Subcutaneous adipose tissue (tissue), 4 donors: ENCODE results near the gene S1PR5. TPM values are rescaled to one million over a fixed set of nuclear protein-coding genes. Genes with fewer than 3 reads are reported as not detected.

Experiments
- total RNA-seq, 4 donors: library from RNA; depleted of rRNA; stranded (reverse); fragments of >200 nt; gene quantifications; one replicate each; pipeline ENCODE4 v1.1.0, GENCODE V29; 2016
- TF ChIP-seq, protein P1 (sequence below): fragments of 450-650 bp; IDR thresholded peaks from one replicate; pipeline ENCODE4 v1.5.1; 2016; ENCODE audit warnings: low read depth, mild to moderate bottlenecking, control low read depth, antibody characterized with exemption, moderate library complexity

The S1PR5 gene
- total RNA-seq, 4 donors from 2014 or later, result 0.17 to 0.65 TPM; not detected in 2

DNA sequence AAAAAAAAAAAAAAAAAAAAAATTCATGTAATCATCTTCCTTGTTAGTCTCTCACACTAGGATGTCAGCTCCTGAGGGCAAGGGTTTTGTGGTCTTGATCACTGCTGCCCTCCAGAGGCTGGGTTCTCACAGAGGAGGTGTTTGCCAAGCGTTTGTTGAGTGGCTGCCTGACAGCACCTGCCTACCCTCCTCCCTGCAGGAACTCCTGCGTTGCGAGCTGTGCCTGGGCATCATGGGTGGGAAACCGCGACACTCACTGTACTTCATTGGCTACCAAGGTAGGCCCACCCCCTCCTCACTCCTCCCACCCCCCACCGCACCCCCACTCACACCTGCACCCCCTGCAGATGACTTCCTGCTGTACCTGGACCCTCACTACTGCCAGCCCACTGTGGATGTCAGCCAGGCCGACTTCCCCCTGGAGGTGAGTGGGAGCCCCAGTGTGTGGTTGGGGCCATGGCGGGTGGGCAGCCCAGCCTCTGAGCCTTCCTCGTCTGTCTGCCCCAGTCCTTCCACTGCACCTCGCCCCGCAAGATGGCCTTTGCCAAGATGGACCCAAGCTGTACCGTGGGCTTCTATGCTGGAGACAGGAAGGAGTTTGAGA lies 34.6 kb upstream of the S1PR5 start:
- TF ChIP-seq, protein P1, sequence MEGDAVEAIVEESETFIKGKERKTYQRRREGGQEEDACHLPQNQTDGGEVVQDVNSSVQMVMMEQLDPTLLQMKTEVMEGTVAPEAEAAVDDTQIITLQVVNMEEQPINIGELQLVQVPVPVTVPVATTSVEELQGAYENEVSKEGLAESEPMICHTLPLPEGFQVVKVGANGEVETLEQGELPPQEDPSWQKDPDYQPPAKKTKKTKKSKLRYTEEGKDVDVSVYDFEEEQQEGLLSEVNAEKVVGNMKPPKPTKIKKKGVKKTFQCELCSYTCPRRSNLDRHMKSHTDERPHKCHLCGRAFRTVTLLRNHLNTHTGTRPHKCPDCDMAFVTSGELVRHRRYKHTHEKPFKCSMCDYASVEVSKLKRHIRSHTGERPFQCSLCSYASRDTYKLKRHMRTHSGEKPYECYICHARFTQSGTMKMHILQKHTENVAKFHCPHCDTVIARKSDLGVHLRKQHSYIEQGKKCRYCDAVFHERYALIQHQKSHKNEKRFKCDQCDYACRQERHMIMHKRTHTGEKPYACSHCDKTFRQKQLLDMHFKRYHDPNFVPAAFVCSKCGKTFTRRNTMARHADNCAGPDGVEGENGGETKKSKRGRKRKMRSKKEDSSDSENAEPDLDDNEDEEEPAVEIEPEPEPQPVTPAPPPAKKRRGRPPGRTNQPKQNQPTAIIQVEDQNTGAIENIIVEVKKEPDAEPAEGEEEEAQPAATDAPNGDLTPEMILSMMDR, result no peak

DNA sequence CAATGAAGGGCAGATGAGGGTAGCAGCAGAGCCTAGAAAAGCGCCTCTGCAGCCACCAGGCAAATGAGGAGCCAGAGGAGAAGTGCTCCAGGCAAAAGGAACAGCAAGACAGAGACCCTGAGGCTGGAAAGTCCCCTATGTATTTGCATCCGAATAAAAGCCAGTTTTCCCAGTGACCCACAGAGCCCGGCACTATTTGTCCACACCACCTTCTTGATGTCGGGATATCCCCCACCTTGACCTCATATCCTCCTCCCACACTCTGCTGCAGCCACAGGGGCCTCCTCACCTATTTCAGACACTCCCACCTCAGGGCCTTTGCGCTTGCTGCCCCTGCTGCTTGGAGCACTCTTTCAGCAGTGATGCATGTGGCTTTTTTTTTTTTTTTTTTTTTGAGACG lies 33.1 kb upstream of the S1PR5 start:
- TF ChIP-seq, protein P1, result no peak

DNA sequence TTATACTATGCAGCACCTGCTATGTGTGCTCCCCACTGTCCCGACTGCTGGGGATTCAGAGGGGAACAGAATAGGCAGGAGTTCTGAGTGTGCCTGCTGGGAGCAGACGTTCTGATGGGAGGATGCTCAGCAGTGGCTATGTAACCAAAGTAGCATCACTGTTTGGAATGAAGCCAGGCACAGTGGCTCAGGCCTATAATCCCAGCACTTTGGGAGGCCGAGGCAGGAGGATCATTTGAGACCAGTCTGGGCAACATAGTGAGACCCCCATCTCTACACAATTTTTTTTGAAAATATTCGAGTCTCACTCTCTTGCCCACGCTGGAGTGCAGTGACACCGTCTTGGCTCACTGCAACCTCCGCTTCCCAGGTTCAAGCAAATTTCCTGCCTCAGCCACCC lies 32.5 kb upstream of the S1PR5 start:
- TF ChIP-seq, protein P1, result no peak

DNA sequence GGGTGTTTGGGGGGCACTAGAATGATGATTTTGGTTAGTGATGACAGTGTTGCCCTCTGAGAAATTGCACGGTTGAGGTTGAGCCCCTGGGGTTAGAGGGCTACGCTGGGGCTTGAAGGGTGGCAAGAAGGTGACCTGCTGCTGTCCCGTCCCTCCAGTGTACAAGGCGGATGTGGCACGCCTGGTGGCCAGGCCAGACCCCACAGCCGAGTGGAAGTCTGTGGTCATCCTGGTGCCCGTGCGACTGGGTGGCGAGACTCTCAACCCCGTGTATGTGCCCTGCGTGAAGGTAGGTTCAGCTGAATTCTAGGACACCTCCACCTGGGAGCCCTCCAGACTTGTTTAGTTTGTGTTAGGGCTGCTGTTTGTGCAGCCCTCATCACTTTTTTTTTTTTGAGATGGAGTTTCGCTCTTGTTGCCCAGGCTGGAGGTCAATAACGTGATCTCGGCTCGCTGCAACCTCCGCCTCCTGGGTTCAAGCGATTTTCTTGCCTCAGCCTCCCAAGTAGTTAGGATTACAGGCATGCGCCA lies 31.6 kb upstream of the S1PR5 start:
- TF ChIP-seq, protein P1, result no peak

DNA sequence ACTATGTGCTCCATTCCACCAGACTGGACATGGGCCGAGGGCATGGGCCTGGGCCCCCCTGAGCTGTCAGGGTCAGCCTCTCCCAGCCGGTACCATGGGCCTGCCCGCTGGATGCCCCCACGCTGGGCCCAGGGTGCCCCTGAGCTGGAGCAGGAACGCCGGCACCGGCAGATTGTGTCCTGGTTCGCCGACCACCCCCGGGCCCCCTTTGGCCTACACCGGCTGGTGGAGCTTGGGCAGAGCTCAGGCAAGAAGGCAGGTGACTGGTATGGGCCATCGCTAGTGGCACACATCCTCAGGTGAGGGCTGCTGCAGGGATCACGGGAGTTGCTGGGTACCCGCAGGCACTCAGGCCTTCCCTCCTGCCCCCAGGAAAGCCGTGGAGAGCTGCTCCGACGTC lies 29.6 kb upstream of the S1PR5 start:
- TF ChIP-seq, protein P1, result no peak

DNA sequence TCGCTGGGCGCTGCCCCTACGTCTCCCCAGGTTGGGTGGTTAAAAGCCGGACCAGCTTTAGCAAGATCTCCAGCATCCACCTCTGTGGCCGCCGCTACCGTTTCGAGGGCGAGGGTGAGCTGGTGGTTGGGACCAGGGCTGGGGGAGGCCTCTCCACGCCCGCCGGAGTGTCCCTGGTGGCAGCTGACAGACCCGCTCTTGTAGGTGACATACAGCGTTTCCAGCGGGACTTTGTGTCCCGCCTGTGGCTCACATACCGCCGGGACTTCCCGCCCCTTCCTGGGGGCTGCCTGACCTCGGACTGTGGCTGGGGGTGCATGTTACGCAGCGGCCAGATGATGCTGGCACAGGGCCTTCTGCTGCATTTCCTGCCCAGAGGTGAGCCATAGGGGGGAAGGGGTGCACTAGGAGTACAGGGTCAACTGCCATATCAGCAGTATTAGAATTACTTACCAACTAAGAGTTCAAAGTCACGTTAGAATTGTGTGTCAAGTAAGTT lies 27.6 kb upstream of the S1PR5 start:
- TF ChIP-seq, protein P1, result no peak

DNA sequence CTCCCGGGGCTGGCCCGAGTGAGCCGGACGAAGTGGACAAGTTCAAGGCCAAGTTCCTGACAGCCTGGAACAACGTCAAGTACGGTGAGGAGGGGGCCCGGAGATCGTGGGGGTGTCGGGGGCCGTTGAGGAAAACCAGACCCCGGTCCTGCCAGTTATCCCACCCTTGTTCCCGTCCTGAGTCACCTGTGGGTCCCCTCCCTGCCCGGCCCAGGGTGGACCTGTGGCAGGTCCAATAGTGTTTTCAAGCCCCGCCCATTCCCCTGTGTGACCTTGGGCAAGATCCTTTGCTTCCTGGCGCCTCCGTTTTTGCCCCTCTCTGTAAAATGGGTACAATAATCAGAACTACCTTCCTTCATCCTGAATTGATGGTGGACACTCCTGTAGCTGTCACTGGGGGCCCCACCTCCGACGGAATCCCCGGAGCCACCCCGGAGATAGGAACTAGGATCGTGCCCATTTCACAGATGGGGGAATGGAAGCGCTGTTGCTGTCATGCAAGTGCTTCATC lies 27.1 kb upstream of the S1PR5 start:
- TF ChIP-seq, protein P1, result no peak
